NCI-H460 (cell line): ENCODE measurements around the gene FAM9A. TPM values are rescaled to one million over a fixed set of nuclear protein-coding genes. Genes with fewer than 3 reads are reported as not detected.

Experiments
- total RNA-seq: library from RNA; depleted of rRNA; stranded (reverse); fragments of >200 nt; shearing (Covaris generic); gene quantifications from 2 replicates; pipeline ENCODE4 v1.2.3, GENCODE V29; 2014; rRNA removed

Gene FAM9A
- total RNA-seq, 1 experiment from 2014 or later = not detected

Other genes with a start within 250 kb of the FAM9A start
- gene ANOS1, start 69.2 kb downstream of the FAM9A start, total RNA-seq = not detected in 2 replicates
- gene FAM9B, start 232.7 kb upstream of the FAM9A start, total RNA-seq = not detected in 2 replicates